IMR-90 (cell line): ENCODE data around the gene OR11A1.

ENCODE experiments used
- CEBPB ChIP-seq: IDR thresholded peaks from 2 replicates; pipeline ENCODE4 v1.6.1; 2012; ENCODE audit warnings: low read depth, low read length, improper control_type of control experiment
- CHD1 ChIP-seq: IDR thresholded peaks from 2 replicates; pipeline ENCODE4 v1.6.1; 2012; ENCODE audit warnings: low read depth, low read length, improper control_type of control experiment
- CTCF ChIP-seq: conservative IDR thresholded peaks from 2 replicates; pipeline ENCODE4 v1.5.1; 2012; ENCODE audit warnings: mild to moderate bottlenecking, low read depth, low read length, improper control_type of control experiment
- ELK1 ChIP-seq: fragments of 150-350 bp; IDR thresholded peaks from 2 replicates; pipeline ENCODE4 v1.6.1; 2016; ENCODE audit warnings: low read depth, mild to moderate bottlenecking, low read length, moderate library complexity, borderline replicate concordance
- FOS ChIP-seq: fragments of 150-350 bp; IDR thresholded peaks from 2 replicates; pipeline ENCODE4 v1.6.1; 2016; ENCODE audit warnings: low read depth, low read length
- MAZ ChIP-seq: IDR thresholded peaks from 2 replicates; pipeline ENCODE4 v1.6.1; 2012; ENCODE audit warnings: low read depth, mild to moderate bottlenecking, low read length, improper control_type of control experiment, moderate library complexity, borderline replicate concordance
- NFE2L2 ChIP-seq: fragments of 150-350 bp; IDR thresholded peaks from 2 replicates; pipeline ENCODE4 v1.6.1; 2016; ENCODE audit warnings: low read depth, mild to moderate bottlenecking, low read length
- POLR2A ChIP-seq: IDR thresholded peaks from 2 replicates; pipeline ENCODE4 v1.6.1; 2012; ENCODE audit warnings: mild to moderate bottlenecking, low read depth, low read length
- RAD21 ChIP-seq: IDR thresholded peaks from 2 replicates; pipeline ENCODE4 v1.6.1; 2012; ENCODE audit warnings: low read length, improper control_type of control experiment
- RCOR1 ChIP-seq: IDR thresholded peaks from 2 replicates; pipeline ENCODE4 v1.6.1; 2012; ENCODE audit warnings: mild to moderate bottlenecking, low read length, improper control_type of control experiment; ENCODE audit not compliant: insufficient replicate concordance
- SMC3 ChIP-seq: fragments of 150-350 bp; IDR thresholded peaks from 2 replicates; pipeline ENCODE4 v1.6.1; 2016; ENCODE audit warnings: low read depth, mild to moderate bottlenecking, antibody characterized with exemption, low read length, moderate library complexity
- USF2 ChIP-seq: fragments of 150-350 bp; IDR thresholded peaks from 2 replicates; pipeline ENCODE4 v1.6.1; 2017; ENCODE audit warnings: mild to moderate bottlenecking, antibody characterized with exemption, low read length, low read depth

- TF ChIP-seq CTCF, result no peak
- no peak for TF ChIP-seq POLR2A
- TF ChIP-seq CEBPB, result no peak
- no peak for TF ChIP-seq USF2
- TF ChIP-seq RCOR1, result no peak
- TF ChIP-seq ELK1, result no peak
- no peak for TF ChIP-seq FOS
- TF ChIP-seq MAZ, result no peak
- no peak for TF ChIP-seq RAD21
- no peak for TF ChIP-seq CHD1
- no peak for TF ChIP-seq NFE2L2
- no peak for TF ChIP-seq SMC3
Observed at GRCh38 chr6:29505808-29506207, 48.9 kb upstream of the OR11A1 start.
